HPDE6-E6E7 (cell line): ENCODE data around the gene RPS16.

ENCODE experiments used
- DNase-seq: peaks from one replicate; pipeline ENCODE4 v3.0.0; 2011; ENCODE audit warnings: missing footprints; ENCODE audit errors: extremely low spot score

The RPS16 gene

GRCh38 chr19:39422020-39422419 lies 13.7 kb downstream of the RPS16 start:
- DNase-seq: no peak

- DNase-seq: no peak
These were observed 15.0 kb downstream of the RPS16 start for GRCh38 chr19:39420769-39421168.

- no peak for DNase-seq
These were observed 16.7 kb downstream of the RPS16 start for GRCh38 chr19:39419003-39419402.

- no peak for DNase-seq
These were observed 18.1 kb downstream of the RPS16 start for GRCh38 chr19:39417463-39418181.

- no peak for DNase-seq
These were observed 19.3 kb downstream of the RPS16 start for GRCh38 chr19:39416152-39417120.

GRCh38 chr19:39415111-39416046 lies 20.4 kb downstream of the RPS16 start:
- no peak for DNase-seq

- DNase-seq: no peak
These were observed 21.7 kb downstream of the RPS16 start for GRCh38 chr19:39413911-39414608.

GRCh38 chr19:39413272-39413910 lies 22.4 kb downstream of the RPS16 start:
- DNase-seq: no peak

GRCh38 chr19:39412867-39413271 lies 22.9 kb downstream of the RPS16 start:
- DNase-seq: no peak

- DNase-seq: no peak
These were observed 23.5 kb downstream of the RPS16 start, which contains the start of gene PLEKHG2 for GRCh38 chr19:39412100-39412866. PLEKHG2 (plus strand) TSS chr19:39412669; CDS start chr19:39414087, 1,418 bp downstream.

- DNase-seq: no peak
These were observed 24.0 kb downstream of the RPS16 start for GRCh38 chr19:39411832-39412099.

- DNase-seq: no peak
These were observed 24.5 kb downstream of the RPS16 start for GRCh38 chr19:39411081-39411831.

- no peak for DNase-seq
These were observed 25.0 kb downstream of the RPS16 start for GRCh38 chr19:39410831-39411080.

- DNase-seq: no peak
These were observed 25.5 kb downstream of the RPS16 start for GRCh38 chr19:39410017-39410830.

GRCh38 chr19:39409208-39410016 lies 26.3 kb downstream of the RPS16 start:
- no peak for DNase-seq

GRCh38 chr19:39408392-39409207 lies 27.1 kb downstream of the RPS16 start:
- no peak for DNase-seq
